Sciatic nerve (tissue), 2 donors: Measurements from ENCODE around the gene GCSH. TPM values are rescaled to one million over a fixed set of nuclear protein-coding genes. Genes with fewer than 3 reads are reported as not detected.
A peak's percentile ranks its signal among the peaks of the same experiment; 100 is the strongest.
"Not testable (repeated sequence)": the region's sequence is repeated elsewhere in the genome, so short reads cannot be mapped to it uniquely, and the experiment has no call there.

Experiments used
- ATAC-seq: fragments of 200-7000 bp; cut with Tn5 transposase; one replicate; pipeline ENCODE4 v1.9.1; 2020; ENCODE audit warnings: mild to moderate bottlenecking, moderate library complexity
- DNase-seq: peaks from one replicate; pipeline ENCODE4 v3.0.0-alpha.2; 2020; ENCODE audit warnings: low spot score
- intact Hi-C: fragments of 100-400 bp; cut with DNase I; formaldehyde crosslinking; loops from one replicate; pipeline ENCODE4 v1.14.2; 2022
- total RNA-seq: library from RNA; stranded (reverse); fragmentation: NEBNext Ultra II Directional; extraction: Animal tissue kit (Norgen Biotek cat#: 25700); gene quantifications from one replicate; pipeline ENCODE4 v1.2.1, GENCODE V29; 2021
- donor health status: DM: no; HTN: no; CAD: no.
- donor health status: DM: no; HTN: no; CAD: no.

The GCSH gene
- 27.8 TPM for total RNA-seq

GRCh38 chr16:81095953-81096714 lies at the start of gene GCSH:
Gene GCSH, minus strand, starts transcription at chr16:81096395. Its CDS starts 117 bp downstream, at chr16:81096278.
- DNase-seq (peak; percentile 99), ATAC-seq (peak; percentile 100)
- intact Hi-C loops = no loop called here

- intact Hi-C loops = no loop called here
Measured at GRCh38 chr16:81143921-81144471, 47.8 kb upstream of the GCSH start.

GRCh38 chr16:81142864-81143263 lies 46.7 kb upstream of the GCSH start:
- intact Hi-C loops = no loop called here
- ATAC-seq = no peak

More at GRCh38 chr16:81143921-81144471, 47.8 kb upstream of the GCSH start:
- no peak for DNase-seq
- no peak for ATAC-seq

DNA sequence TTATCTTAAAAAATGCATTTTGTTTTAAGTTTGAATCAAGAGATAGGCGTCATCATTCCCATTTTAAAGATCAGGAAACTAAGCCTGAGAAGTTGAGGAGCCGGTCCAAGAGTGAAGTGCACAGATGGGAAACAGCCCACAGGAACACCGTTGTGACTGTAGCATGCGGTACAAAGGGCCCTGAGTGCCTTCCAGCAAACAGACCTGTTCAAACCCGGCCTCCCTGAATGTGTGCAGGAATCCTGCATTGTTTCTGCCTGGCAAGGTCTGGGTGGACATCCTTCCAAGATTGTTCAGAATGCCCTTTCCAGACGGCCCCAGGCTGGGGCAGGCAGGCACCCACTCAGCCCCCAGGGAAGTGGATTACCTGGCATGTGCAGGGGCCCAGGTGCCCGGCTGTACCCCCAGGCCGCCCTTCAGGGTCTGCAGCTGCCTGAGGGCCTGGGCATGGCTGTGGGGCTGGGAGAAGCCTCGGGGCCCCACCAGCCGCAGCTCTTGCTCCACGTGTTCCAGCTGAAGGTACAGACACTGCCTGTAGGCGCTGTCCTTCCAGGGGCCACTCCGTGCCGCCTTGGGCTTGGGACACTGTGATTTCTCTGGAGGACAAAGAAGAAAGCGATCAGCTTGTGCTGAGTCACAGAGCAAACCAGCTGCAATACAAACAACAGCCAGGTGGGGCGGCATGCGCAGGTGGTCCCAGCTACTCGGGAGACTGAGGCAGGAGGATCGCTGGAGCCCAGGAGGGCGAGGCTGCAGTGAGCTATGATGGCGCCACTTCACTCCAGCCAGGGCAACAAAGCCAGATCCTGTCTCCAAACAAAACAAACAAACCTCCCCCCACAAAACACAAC lies 45.0 kb upstream of the GCSH start:
- no peak for ATAC-seq

More at GRCh38 chr16:81142864-81143263, 46.7 kb upstream of the GCSH start:
- DNase-seq = no peak

GRCh38 chr16:81138831-81139557 lies 42.8 kb upstream of the GCSH start:
- intact Hi-C loops = no loop called here
- DNase-seq (no peak), ATAC-seq (no peak)

More for the DNA sequence above, 45.0 kb upstream of the GCSH start:
- intact Hi-C loops = no loop called here
- DNase-seq = no peak

GRCh38 chr16:81137754-81138153 lies 41.6 kb upstream of the GCSH start:
- intact Hi-C loops = no loop called here
- no peak for DNase-seq
- ATAC-seq = peak; percentile 16

DNA sequence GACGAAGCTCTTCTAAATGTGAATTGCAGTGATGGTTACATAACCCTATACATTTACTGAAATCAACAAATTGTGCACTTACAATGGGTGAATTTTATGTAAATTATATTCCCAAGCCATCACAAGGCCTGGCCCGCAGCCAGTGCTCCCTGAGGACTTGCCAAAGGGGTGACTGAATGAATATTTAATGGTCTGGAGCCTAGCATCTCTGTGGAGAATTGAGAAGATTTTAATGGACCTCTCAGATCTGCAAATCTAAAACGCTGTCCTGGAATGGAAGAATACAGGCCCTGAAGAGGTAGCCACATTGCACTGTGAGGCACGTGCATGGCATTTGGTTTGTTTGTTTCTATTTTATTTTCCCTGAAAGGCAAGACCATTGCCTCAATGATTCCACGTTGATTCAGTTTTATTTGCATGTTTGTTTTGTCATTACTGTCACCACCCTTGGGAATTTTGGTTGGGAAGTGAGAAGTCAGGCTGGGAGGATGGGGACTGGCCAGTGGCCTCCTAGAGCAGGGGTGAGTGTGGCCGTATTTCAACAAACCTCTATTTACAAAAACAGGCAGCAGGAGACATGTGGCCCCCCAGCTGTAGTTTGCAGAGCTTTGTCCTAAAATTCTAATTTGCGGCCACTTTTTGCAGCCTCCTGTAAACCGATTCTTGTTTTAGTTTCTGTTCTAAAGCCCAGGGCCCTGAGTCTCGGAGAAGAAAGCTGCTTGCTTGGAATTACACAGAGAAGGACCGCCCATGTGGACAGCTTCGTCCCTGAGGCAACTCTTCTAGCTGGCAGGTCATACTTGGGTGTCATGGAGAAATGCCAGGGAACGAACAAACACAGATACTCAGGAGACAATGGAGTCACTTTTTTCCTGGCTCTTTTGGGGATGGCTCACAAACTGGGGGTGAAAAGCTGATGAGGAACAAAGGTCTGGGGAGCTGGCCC lies 40.5 kb upstream of the GCSH start:
- intact Hi-C loops = no loop called here
- peak; percentile 89 for ATAC-seq

GRCh38 chr16:81130126-81130525 lies 33.9 kb upstream of the GCSH start:
- ATAC-seq = no peak
- DNase-seq = no peak
- intact Hi-C loops = no loop called here

More for the DNA sequence above, 40.5 kb upstream of the GCSH start:
- no peak for DNase-seq

GRCh38 chr16:81128726-81129524 lies 32.7 kb upstream of the GCSH start:
- no peak for ATAC-seq
- intact Hi-C loops = no loop called here
- DNase-seq = no peak

GRCh38 chr16:81127051-81127450 lies 30.9 kb upstream of the GCSH start:
- no peak for ATAC-seq
- intact Hi-C loops = no loop called here

GRCh38 chr16:81123092-81123852 lies 27.1 kb upstream of the GCSH start:
- ATAC-seq (no peak), DNase-seq (no peak)
- intact Hi-C loops = no loop called here

More at GRCh38 chr16:81127051-81127450, 30.9 kb upstream of the GCSH start:
- no peak for DNase-seq

DNA sequence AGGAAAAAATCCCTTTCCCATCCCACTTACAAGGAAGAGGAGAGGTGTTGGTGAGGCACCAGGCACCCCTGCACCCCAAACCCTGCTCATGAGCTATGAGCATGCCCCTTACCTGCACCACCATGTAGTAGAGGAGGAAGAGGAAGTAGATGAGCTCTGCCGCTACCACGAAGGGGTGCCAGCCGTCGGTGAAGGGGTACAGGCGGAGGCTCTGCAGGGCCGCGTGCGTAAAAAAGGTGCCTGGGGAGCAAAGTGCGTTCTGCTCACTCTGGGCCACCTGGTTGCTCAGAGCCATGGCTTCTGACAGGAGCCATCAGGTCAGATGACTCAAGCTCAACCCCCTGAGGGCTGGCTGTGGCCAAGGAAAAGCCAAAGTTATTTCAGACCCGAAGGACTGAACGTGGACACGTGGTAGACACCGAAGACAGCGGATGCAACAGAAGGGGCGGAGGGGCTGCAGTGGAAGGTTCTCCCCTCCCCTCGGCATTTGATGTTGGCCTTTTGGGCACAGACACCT lies 25.3 kb upstream of the GCSH start:
- no peak for ATAC-seq
- intact Hi-C loops = no loop called here

DNA sequence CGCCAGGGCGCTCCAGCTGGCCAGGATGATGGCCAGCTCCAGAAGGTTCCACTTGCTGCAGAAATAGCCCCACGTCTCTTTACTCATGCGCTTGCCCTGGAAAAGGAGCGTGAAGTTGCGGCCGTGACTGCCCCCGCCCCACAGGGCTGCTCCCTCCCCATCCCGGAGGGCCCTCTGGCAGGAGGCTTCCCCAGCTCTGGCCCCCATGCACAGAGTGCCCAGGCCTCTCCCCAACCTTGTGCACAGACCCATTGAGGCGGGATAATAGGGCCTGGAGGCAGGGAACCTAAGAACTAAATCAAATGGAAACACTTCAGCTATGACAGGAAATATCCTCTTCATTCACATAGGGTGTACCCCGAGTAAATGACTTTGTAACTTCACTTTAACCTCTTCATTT lies 21.2 kb upstream of the GCSH start:
- ATAC-seq (no peak), DNase-seq (no peak)
- intact Hi-C loops = no loop called here

More for the DNA sequence above, 25.3 kb upstream of the GCSH start:
- no peak for DNase-seq

GRCh38 chr16:81116285-81116684 lies 20.1 kb upstream of the GCSH start:
- DNase-seq (no peak), ATAC-seq (no peak)
- intact Hi-C loops = no loop called here

- intact Hi-C loops = no loop called here
- DNase-seq (no peak), ATAC-seq (no peak)
Measured at GRCh38 chr16:81112453-81112852, 16.3 kb upstream of the GCSH start.

GRCh38 chr16:81109274-81109673 lies 13.1 kb upstream of the GCSH start:
- intact Hi-C loops, ATAC-seq, DNase-seq: not testable (repeated sequence)
